GM18951 (cell line): Measurements from ENCODE around the gene NRXN3.

ENCODE experiments used
- POLR2A ChIP-seq: IDR thresholded peaks from 4 replicates; pipeline ENCODE4 v1.6.1; 2011; ENCODE audit warnings: mild to moderate bottlenecking; ENCODE audit not compliant: insufficient read length, insufficient read depth; ENCODE audit errors: extremely low read depth
- in situ Hi-C: fragments of 300-500 bp; cut with MboI; formaldehyde crosslinking; loops from one replicate; pipeline ENCODE4 v1.12.0; 2022; ENCODE audit warnings: low sequenced_read_pairs, mixed read lengths, inconsistent platforms; ENCODE audit not compliant: unreplicated experiment

The NRXN3 gene

GRCh38 chr14:79404874-79405511 is 1234.8 kb downstream of the NRXN3 start:
- in situ Hi-C loops: no loop called here
- no peak for TF ChIP-seq POLR2A

GRCh38 chr14:79405512-79405910 is 1235.3 kb downstream of the NRXN3 start:
- no peak for TF ChIP-seq POLR2A

GRCh38 chr14:79407572-79407971 is 1237.4 kb downstream of the NRXN3 start:
- in situ Hi-C loops: no loop called here
- no peak for TF ChIP-seq POLR2A

More at GRCh38 chr14:79405512-79405910, 1235.3 kb downstream of the NRXN3 start:
- in situ Hi-C loops: no loop called here

- TF ChIP-seq POLR2A: no peak
- in situ Hi-C loops: no loop called here
Observed at GRCh38 chr14:79408696-79409095, 1238.5 kb downstream of the NRXN3 start.

- no peak for TF ChIP-seq POLR2A
- in situ Hi-C loops: no loop called here
Observed at GRCh38 chr14:79411403-79412174, 1241.4 kb downstream of the NRXN3 start.

GRCh38 chr14:79412822-79413221 is 1242.6 kb downstream of the NRXN3 start:
- no peak for TF ChIP-seq POLR2A
- in situ Hi-C loops: no loop called here

GRCh38 chr14:79413734-79414428 is 1243.7 kb downstream of the NRXN3 start:
- TF ChIP-seq POLR2A: no peak
- in situ Hi-C loops: no loop called here

GRCh38 chr14:79415726-79416125 is 1245.6 kb downstream of the NRXN3 start:
- in situ Hi-C loops: no loop called here
- TF ChIP-seq POLR2A: no peak

- no peak for TF ChIP-seq POLR2A
- in situ Hi-C loops: no loop called here
Observed at GRCh38 chr14:79417961-79418360, 1247.8 kb downstream of the NRXN3 start.

GRCh38 chr14:79418649-79419415 is 1248.7 kb downstream of the NRXN3 start:
- no peak for TF ChIP-seq POLR2A
- in situ Hi-C loops: no loop called here

GRCh38 chr14:79419571-79420327 is 1249.6 kb downstream of the NRXN3 start:
- TF ChIP-seq POLR2A: no peak
- in situ Hi-C loops: no loop called here

GRCh38 chr14:79420725-79421124 is 1250.6 kb downstream of the NRXN3 start:
- no peak for TF ChIP-seq POLR2A
- in situ Hi-C loops: no loop called here
